Right cardiac atrium (tissue), 5 donors: ENCODE data around the gene URGCP. TPM values are rescaled to one million over a fixed set of nuclear protein-coding genes. Genes with fewer than 3 reads are reported as not detected.

Experiments used
- ATAC-seq, 2 donors: fragments of 200-7000 bp; cut with Tn5 transposase; one replicate each; pipeline versions ENCODE4 v1.8.0 to v1.9.1; 2020; ENCODE audit warnings: moderate library complexity in 2 of 2, mild to moderate bottlenecking in 1 of 2
- DNase-seq, 3 donors: peaks; one replicate each; pipeline ENCODE4 v3.0.0-alpha.2; 2020
- H3K27ac ChIP-seq: one replicate; pipeline ENCODE4 v1.5.1; 2013; ENCODE audit warnings: mild to moderate bottlenecking, low read length, control low read depth, moderate library complexity
- H3K27me3 ChIP-seq: one replicate; pipeline ENCODE4 v1.6.1; 2013; ENCODE audit not compliant: control insufficient read depth, insufficient read depth
- H3K4me1 ChIP-seq: one replicate; pipeline ENCODE4 v1.6.1; 2013; ENCODE audit warnings: low read length; ENCODE audit not compliant: control insufficient read depth, insufficient read depth
- H3K4me3 ChIP-seq: one replicate; pipeline ENCODE4 v1.5.1; 2013; ENCODE audit warnings: low read length, control low read depth
- H3K9me3 ChIP-seq: one replicate; pipeline ENCODE4 v1.6.1; 2013; ENCODE audit warnings: low read length; ENCODE audit not compliant: control insufficient read depth
- WGBS: extraction: QIAGEN DNeasy Blood & Tissue Kit; methylation state at CpG from one replicate; pipeline ENCODE4 v1.1.7; 2013; 5-methylcytosine and 5-hydroxymethylcytosine counted together
- intact Hi-C, 4 donors: fragments of 100-400 bp; cut with DNase I; formaldehyde crosslinking; loops; one replicate each; pipeline versions ENCODE4 v1.11.0 to v1.14.0; 2022 to 2023
- polyA plus RNA-seq: library from polyadenylated mRNA; stranded (reverse); fragments of 200-250 nt; gene quantifications from one replicate; pipeline ENCODE4 v1.2.3, GENCODE V29; 2013
- total RNA-seq, 4 donors: library from RNA; stranded (reverse); fragmentation: NEBNext Ultra II Directional; extraction: Animal tissue kit (Norgen Biotek cat#: 25700); gene quantifications; one replicate each; pipeline ENCODE4 v1.2.1, GENCODE V29; 2021
- donor health status: healthy with polysubstance abuse.
- donor health status: DM: no; HTN: yes; CAD: no.
- donor health status: DM: no; HTN: no; CAD: no.
- donor health status: DM: no; HTN: yes; CAD: no; lungs with severe emphysema.
- donor health status: DM: yes; HTN: yes; CAD: no.

Gene URGCP
- total and polyA plus RNA-seq, 5 donors: 26.5 to 43.6 (median 38.2) TPM

DNA sequence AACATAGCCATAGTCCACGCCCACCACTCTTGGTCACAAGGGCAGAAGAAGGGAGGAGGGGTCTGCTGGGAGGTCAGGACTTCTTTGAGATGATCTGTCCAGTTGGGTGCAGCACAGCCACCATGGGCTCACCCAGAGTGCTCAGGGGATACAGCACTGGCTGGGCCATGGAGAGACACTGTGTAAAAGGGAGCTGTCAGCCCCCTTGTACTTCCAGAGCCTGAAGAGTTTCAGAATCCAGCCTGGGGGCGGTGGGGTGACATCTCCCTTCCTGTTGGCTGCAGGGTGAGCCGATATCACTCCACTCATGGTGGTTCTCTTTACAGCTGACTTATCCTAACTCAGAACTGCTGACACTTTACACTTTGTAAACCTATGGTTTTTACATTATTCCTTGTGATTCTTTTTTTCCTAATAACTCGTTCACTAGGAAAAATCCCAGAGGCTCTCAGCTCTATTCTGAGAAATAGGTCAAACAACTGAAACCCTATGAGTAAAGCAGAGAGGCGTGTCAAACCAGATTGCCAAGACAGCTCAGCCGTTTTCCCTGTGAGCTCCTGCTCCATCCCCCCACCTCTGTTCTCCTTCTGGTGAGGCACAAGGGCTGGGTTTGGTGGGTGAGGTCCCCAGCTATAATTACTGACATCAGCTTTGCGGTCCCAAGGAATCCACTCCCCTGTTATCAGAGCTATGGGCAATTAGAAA is 33.8 kb downstream of the URGCP start:
- peaks cover 5% of the 10 kb centered on the region for H3K4me1 ChIP-seq
- intact Hi-C loops: no loop called here
- no peaks in the 10 kb centered on the region for H3K27me3 ChIP-seq
- H3K4me3 ChIP-seq: no peak overlapping the region
- DNase-seq: peak; percentile 51 to 63 (median 58)
- H3K27ac ChIP-seq: peak overlapping the region; percentile 75
- no peaks in the 10 kb centered on the region for H3K9me3 ChIP-seq
- peak in 1 of 2 donors; percentile 34 for ATAC-seq
- WGBS: 19% methylated on average over 7 of the region's 7 CpGs

DNA sequence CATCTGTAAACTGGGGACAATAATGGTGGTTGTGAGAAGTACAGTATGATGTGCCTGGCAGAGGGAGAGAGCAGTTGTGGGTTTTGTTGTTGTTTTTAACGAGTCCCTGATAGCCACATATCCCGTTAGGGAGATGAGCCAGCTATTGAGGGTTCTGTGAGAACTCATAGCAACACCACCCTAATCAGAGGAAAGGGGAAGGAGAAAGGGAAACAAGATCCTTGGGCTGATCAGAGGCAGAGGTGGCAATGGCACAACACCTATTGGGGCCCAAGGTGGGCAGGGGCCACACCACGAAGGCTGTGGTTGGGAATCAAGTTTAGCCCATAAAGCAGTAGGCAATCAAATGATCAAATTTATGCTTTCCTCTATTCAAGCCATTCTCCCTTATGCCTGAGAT is 35.3 kb downstream of the URGCP start:
- intact Hi-C loops: no loop called here
- no peak for ATAC-seq
- DNase-seq: no peak
- H3K4me3 ChIP-seq: no peak overlapping the region
- H3K27ac ChIP-seq: no peak overlapping the region
- no peaks in the 10 kb centered on the region for H3K27me3 ChIP-seq
- 83% methylated on average over 3 of the region's 3 CpGs for WGBS
- H3K4me1 ChIP-seq: peaks cover 5% of the 10 kb centered on the region
- no peaks in the 10 kb centered on the region for H3K9me3 ChIP-seq

GRCh38 chr7:43870316-43870715 is 36.1 kb downstream of the URGCP start:
- H3K9me3 ChIP-seq: no peaks in the 10 kb centered on the region
- peaks cover 5% of the 10 kb centered on the region for H3K4me1 ChIP-seq
- 81% methylated on average over 4 of the region's 4 CpGs for WGBS
- no peaks in the 10 kb centered on the region for H3K27me3 ChIP-seq
- no peak overlapping the region for H3K4me3 ChIP-seq
- no peak for ATAC-seq
- no peak overlapping the region for H3K27ac ChIP-seq
- DNase-seq: no peak
- intact Hi-C loops: no loop called here

DNA sequence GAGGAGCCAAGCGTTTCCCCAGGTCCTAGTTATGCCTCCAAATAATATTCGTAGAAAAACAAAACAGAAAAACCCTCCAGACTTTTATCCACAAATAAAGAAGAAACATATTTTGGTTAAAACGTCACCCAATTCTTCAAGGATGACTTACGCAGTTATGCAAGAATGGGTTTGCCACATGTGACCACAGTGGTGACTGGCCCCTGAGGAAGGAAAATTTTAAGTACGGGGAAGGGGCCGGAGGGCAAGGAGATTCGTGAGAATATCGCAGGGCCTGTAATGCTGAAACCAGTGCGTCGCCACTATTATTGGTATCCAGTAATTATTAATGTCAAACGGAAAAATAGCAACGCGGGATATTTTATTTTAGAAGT is 36.5 kb downstream of the URGCP start:
- 36% methylated on average over 13 of the region's 13 CpGs for WGBS
- Histone ChIP-seq H3K27ac (peak overlapping the region; percentile 79), H3K9me3 (no peaks in the 10 kb centered on the region), H3K4me3 (peak overlapping the region; percentile 83), H3K27me3 (no peaks in the 10 kb centered on the region), H3K4me1 (peaks cover 5% of the 10 kb centered on the region)
- DNase-seq (peak in 1 of 3 donors; percentile 31), ATAC-seq (peak; percentile 28 to 34)
- intact Hi-C loops: no loop called here

DNA sequence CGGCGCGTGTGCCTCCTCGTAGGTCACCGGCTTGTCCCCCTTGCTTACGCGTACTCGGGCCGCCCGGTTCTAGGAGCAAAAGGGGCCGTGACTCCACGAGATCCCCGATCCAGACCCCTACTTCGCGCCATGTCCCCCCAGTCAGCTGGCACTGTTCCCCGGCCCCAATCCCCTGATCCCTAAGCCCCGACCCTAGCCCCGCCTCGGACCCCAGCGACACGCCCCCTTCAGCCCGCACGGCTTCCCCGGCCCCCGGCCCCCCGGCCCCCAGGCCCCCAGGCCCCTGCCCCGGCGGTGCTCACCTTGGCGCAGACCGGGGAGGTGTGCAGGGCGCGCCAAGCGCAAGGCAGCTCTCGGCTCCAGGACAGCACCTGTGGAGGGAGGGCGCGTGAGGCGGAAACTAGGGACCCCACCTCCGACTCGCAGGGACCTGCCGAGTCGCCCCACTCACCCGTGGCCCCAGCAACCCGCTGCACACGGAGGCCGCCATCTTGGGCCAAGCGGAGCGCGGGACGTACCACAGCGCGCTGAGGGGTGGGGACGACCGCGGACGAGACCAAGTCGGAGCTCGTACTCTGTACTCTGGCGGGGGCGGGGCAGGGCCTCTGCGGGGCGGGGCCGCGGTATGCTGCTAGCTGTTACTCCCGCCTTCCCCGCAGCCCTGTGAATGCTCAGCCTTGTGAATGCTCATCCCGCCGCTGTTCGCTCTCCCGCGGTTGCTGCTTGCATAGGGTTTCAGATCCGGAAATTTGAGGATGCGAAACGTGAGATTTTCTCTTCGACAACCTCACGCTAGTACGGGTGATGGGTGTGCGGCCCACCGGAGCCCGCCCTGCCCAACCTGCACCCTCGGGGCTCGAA is 37.2 kb downstream of the URGCP start, which contains the start of gene MRPS24:
TSS of gene MRPS24 (minus strand) at position 512 of the 861 bp plus-strand sequence. CDS start at position 490, 22 bp downstream.
- intact Hi-C loops: no loop called here
- no peaks in the 10 kb centered on the region for H3K27me3 ChIP-seq

GRCh38 chr7:43868681-43869005 is 37.8 kb downstream of the URGCP start:
- peaks cover 5% of the 10 kb centered on the region for H3K4me1 ChIP-seq
- ATAC-seq: no peak
- 4% methylated on average over 6 of the region's 6 CpGs for WGBS
- intact Hi-C loops: no loop called here
- no peaks in the 10 kb centered on the region for H3K9me3 ChIP-seq
- peak overlapping the region; percentile 63 for H3K27ac ChIP-seq
- peak overlapping the region; percentile 83 for H3K4me3 ChIP-seq
- H3K27me3 ChIP-seq: no peaks in the 10 kb centered on the region
- DNase-seq: no peak

More for the DNA sequence above, 37.2 kb downstream of the URGCP start, which contains the start of gene MRPS24:
- no peaks in the 10 kb centered on the region for H3K9me3 ChIP-seq
- peak within 1 kb of the TSS; percentile 79 for H3K27ac ChIP-seq
- ATAC-seq: peak; percentile 97 to 98
- peak within 1 kb of the TSS; percentile 83 for H3K4me3 ChIP-seq
- DNase-seq: peak; percentile 95 to 99 (median 98)
- peaks cover 5% of the 10 kb centered on the region for H3K4me1 ChIP-seq
- under 1% methylated on average over 81 of the region's 81 CpGs for WGBS

DNA sequence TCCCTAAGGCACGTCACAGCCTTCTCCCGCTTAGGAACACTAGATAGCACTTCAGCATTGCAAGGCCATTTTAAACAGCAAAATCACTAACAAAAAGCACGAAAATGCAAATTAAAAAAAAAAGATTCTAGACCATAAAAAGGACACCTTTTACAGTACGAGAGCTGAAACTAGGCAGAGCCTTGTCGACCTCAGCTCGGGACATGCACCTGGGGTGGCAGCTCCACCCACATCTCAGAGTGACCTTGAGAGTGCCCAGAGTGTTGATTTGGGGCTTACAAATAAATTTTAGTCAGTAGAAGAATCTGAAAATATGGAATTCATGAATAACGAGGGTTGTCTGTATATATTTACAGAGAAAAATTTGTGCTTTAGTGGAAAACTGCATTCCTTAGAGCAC is 38.2 kb downstream of the URGCP start:
- no peak overlapping the region for H3K27ac ChIP-seq
- 66% methylated on average over 7 of the region's 7 CpGs for WGBS
- intact Hi-C loops: no loop called here
- DNase-seq: no peak
- H3K9me3 ChIP-seq: no peaks in the 10 kb centered on the region
- no peaks in the 10 kb centered on the region for H3K27me3 ChIP-seq
- ATAC-seq: no peak
- peaks cover 4% of the 10 kb centered on the region for H3K4me1 ChIP-seq
- peak overlapping the region; percentile 83 for H3K4me3 ChIP-seq

DNA sequence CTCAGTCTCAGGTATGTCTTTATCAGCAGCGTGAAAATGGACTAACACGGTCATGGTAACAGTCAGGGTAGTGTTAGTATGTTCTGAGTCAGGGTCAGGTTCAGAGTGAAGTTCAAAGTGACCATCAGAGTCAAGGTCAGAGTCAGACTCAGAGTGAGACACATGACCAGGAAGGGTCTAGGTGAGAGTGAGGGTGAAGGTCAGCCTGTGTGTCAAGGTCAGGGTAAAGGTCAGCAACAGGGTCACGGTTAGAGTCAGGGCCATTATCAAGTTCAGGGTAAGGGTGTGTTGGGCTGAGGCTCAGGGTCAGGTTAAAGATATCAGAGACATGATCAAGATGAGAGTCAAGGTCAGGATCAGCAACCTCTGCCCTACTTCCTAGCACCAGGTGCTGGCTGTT is 41.1 kb downstream of the URGCP start:
- no peaks in the 10 kb centered on the region for H3K9me3 ChIP-seq
- no peak overlapping the region for H3K27ac ChIP-seq
- DNase-seq (no peak), ATAC-seq (no peak)
- intact Hi-C loops: no loop called here
- H3K4me3 ChIP-seq: no peak overlapping the region
- H3K27me3 ChIP-seq: no peaks in the 10 kb centered on the region
- H3K4me1 ChIP-seq: no peaks in the 10 kb centered on the region
- WGBS: 97% methylated on average over 3 of the region's 3 CpGs

- ATAC-seq (no peak), DNase-seq (no peak)
- WGBS: 91% methylated on average over 8 of the region's 8 CpGs
- Histone ChIP-seq H3K9me3 (no peaks in the 10 kb centered on the region), H3K4me3 (no peak overlapping the region), H3K4me1 (no peaks in the 10 kb centered on the region), H3K27me3 (no peaks in the 10 kb centered on the region), H3K27ac (no peak overlapping the region)
- intact Hi-C loops: no loop called here
Measured at GRCh38 chr7:43864126-43864525, 42.3 kb downstream of the URGCP start.

- intact Hi-C loops: no loop called here
- 67% methylated on average over 1 of the region's 1 CpG for WGBS
- no peak for ATAC-seq
- Histone ChIP-seq H3K4me3 (no peak overlapping the region), H3K4me1 (no peaks in the 10 kb centered on the region), H3K9me3 (no peaks in the 10 kb centered on the region), H3K27me3 (no peaks in the 10 kb centered on the region), H3K27ac (no peak overlapping the region)
- DNase-seq: no peak
Measured at GRCh38 chr7:43856996-43857395, 49.4 kb downstream of the URGCP start.

GRCh38 chr7:43856316-43856715 is 50.1 kb downstream of the URGCP start:
- intact Hi-C loops: no loop called here
- no peak overlapping the region for H3K27ac ChIP-seq
- DNase-seq: no peak
- ATAC-seq: no peak
- WGBS: 94% methylated on average over 4 of the region's 4 CpGs
- no peak overlapping the region for H3K4me3 ChIP-seq
- no peaks in the 10 kb centered on the region for H3K9me3 ChIP-seq
- H3K27me3 ChIP-seq: no peaks in the 10 kb centered on the region
- H3K4me1 ChIP-seq: no peaks in the 10 kb centered on the region
